Measurements from ENCODE around the gene SORL1. TPM values are rescaled to one million over a fixed set of nuclear protein-coding genes. Genes with fewer than 3 reads are reported as not detected.

The SORL1 gene
- total RNA-seq, 1 experiment from 2014 or later: 68.3 TPM

- Mint-ChIP-seq H3K4me1 (peaks cover 19 to 21% of the 10 kb centered on the region in 2 experiments), H3K27me3 (ENCODE audit: low read depth) (no peaks in the 10 kb centered on the region), H3K4me3 (no peak overlapping the region), H3K9me3 (peaks cover 5 to 6% of the 10 kb centered on the region in 2 experiments), H3K36me3 (ENCODE audit: insufficient read depth in 1 of 3, low read depth in 3 of 3) (peaks cover 23 to 66% (median 62%) of the 10 kb centered on the region in 3 experiments; a peak in 6 of 7 replicates), H3K27ac (peak overlapping the region in 1 of 3 experiments; percentile 27; a peak in 1 of 7 replicates)
- Histone ChIP-seq H4K91ac (ENCODE audit: insufficient read length, low read depth, low read length) (no peak overlapping the region), H3K9me3 (ENCODE audit: control insufficient read depth, low read depth, low read length) (no peaks in the 10 kb centered on the region), H4K5ac (ENCODE audit: insufficient read length, low read depth, low read length) (no peak overlapping the region), H3K4me1 (ENCODE audit: insufficient read depth, low read length) (no peaks in the 10 kb centered on the region), H3K14ac (ENCODE audit: insufficient read depth, low read length) (no peak overlapping the region), H3K79me1 (ENCODE audit: insufficient read depth, low read depth, low read length, poor library complexity, severe bottlenecking) (no peaks in the 10 kb centered on the region), H2BK12ac (ENCODE audit: insufficient read length, low read depth, low read length) (no peak overlapping the region), H3K9ac (ENCODE audit: extremely low read depth, insufficient read length, low read length) (no peak overlapping the region), H2BK15ac (ENCODE audit: low read depth, low read length) (no peak overlapping the region), H2BK120ac (ENCODE audit: low read depth, low read length, poor library complexity, severe bottlenecking) (no peak overlapping the region), H3K4ac (ENCODE audit: low read depth, low read length) (no peak overlapping the region), H2AK5ac (ENCODE audit: insufficient read length, low read length) (no peak overlapping the region), H3K79me2 (ENCODE audit: insufficient read depth, low read length) (no peaks in the 10 kb centered on the region), H3T11ph (ENCODE audit: low read length) (no peak overlapping the region), H3K23me2 (ENCODE audit: insufficient read length, low read depth, low read length, poor library complexity, severe bottlenecking) (no peaks in the 10 kb centered on the region), H3K56ac (ENCODE audit: insufficient read length, low read depth, low read length) (no peak overlapping the region), H3K27me3 (ENCODE audit: insufficient read depth, low read length) (no peaks in the 10 kb centered on the region), H2BK5ac (ENCODE audit: insufficient read length, low read length) (no peak overlapping the region), H3K27ac (ENCODE audit: insufficient read length, low read depth, low read length) (no peak overlapping the region), H2AFZ (ENCODE audit: low read length) (no peak overlapping the region), H4K20me1 (ENCODE audit: control insufficient read depth, insufficient read depth, insufficient read length) (no peaks in the 10 kb centered on the region), H3K18ac (ENCODE audit: insufficient read length, low read depth, low read length) (no peak overlapping the region), H4K8ac (replicated peaks; ENCODE audit: insufficient read length, low read depth, low read length) (no peak overlapping the region), H2BK20ac (ENCODE audit: low read depth, low read length, poor library complexity, severe bottlenecking) (no peak overlapping the region), H3K23ac (ENCODE audit: insufficient read length, low read depth, low read length) (no peak overlapping the region), H3K4me2 (ENCODE audit: insufficient read depth, insufficient read length, low read length) (no peak overlapping the region)
- WGBS (ENCODE audit: extremely low coverage, insufficient read length, low lambda C conversion rate): no CpG with 5 or more reads among the region's 9 CpGs
- no peak for DNase-seq
- no peak for TF ChIP-seq CTCF (conservative IDR thresholded peaks at IDR 0.05)
These were observed 60.7 kb downstream of the SORL1 start for GRCh38 chr11:121512468-121513465.

Measured in H9 (cell line).